IMR-90 (cell line): ENCODE measurements around the gene CANX. TPM values are rescaled to one million over a fixed set of nuclear protein-coding genes. Genes with fewer than 3 reads are reported as not detected.

Source experiments
- ATAC-seq: fragments of 200-7000 bp; cut with Tn5 transposase; 2 replicates; pipeline ENCODE4 v1.9.1; 2020; ENCODE audit warnings: low read depth, mild to moderate bottlenecking, moderate library complexity
- BruUV-seq: library from RNA; stranded (reverse); fragments of 400-500 nt; replicated peaks from 2 replicates; lab custom pipeline; 2021; lab: Mats Ljungman, UMichigan
- CTCF ChIA-PET: fragments of 300-600 bp; formaldehyde crosslinking; extraction: SDS; loops from one replicate; lab custom pipeline; 2021; ENCODE audit warnings: antibody characterized with exemption; lab: Yijun Ruan, JAX
- POLR2A ChIA-PET: fragments of 300-600 bp; sonication (Branson Sonifier 250); formaldehyde crosslinking; loops from one replicate; lab custom pipeline; 2022; ENCODE audit warnings: antibody characterized with exemption; ENCODE audit not compliant: unreplicated experiment; lab: Charles Lee
- DNase-seq: peaks from one replicate; pipeline ENCODE4 v3.0.0; 2013
- H2AFZ ChIP-seq: replicated peaks from 2 replicates; pipeline ENCODE3; 2013; ENCODE audit warnings: low read length, mild to moderate bottlenecking; ENCODE audit not compliant: poor library complexity
- H2AK5ac ChIP-seq: 2 replicates; pipeline ENCODE4 v1.6.1; 2013; ENCODE audit warnings: low read depth, low read length, inconsistent platforms
- H2AK9ac ChIP-seq: replicated peaks from 2 replicates; pipeline ENCODE3; 2013; ENCODE audit warnings: mild to moderate bottlenecking, low read depth, low read length, moderate library complexity; ENCODE audit not compliant: poor library complexity
- H2BK120ac ChIP-seq: 2 replicates; pipeline ENCODE4 v1.6.1; 2013; ENCODE audit warnings: low read depth, low read length, inconsistent platforms
- H2BK15ac ChIP-seq: 3 replicates; pipeline ENCODE4 v1.6.1; 2013; ENCODE audit warnings: low read depth, low read length, inconsistent platforms
- H2BK20ac ChIP-seq: 2 replicates; pipeline ENCODE4 v1.6.1; 2013; ENCODE audit warnings: low read depth, mild to moderate bottlenecking, inconsistent platforms, low read length, moderate library complexity
- H2BK5ac ChIP-seq: 2 replicates; pipeline ENCODE4 v1.6.1; 2013; ENCODE audit warnings: mild to moderate bottlenecking, low read depth, low read length, inconsistent platforms; ENCODE audit not compliant: poor library complexity, severe bottlenecking
- H3K14ac ChIP-seq: replicated peaks from 2 replicates; pipeline ENCODE4 v1.6.1; 2013; ENCODE audit warnings: low read depth, low read length, inconsistent platforms
- H3K18ac ChIP-seq: 2 replicates; pipeline ENCODE4 v1.6.1; 2013; ENCODE audit warnings: low read depth, low read length, control low read depth
- H3K23ac ChIP-seq: 2 replicates; pipeline ENCODE4 v1.6.1; 2013; ENCODE audit warnings: low read depth, low read length, inconsistent platforms
- H3K27ac ChIP-seq: 2 replicates; pipeline ENCODE4 v1.5.1; 2013; ENCODE audit warnings: mild to moderate bottlenecking, control low read depth, low read length; ENCODE audit not compliant: insufficient read depth
- H3K27me3 ChIP-seq: 2 replicates; pipeline ENCODE4 v1.6.1; 2013; ENCODE audit warnings: low read length; ENCODE audit not compliant: control insufficient read depth, insufficient read depth
- H3K36me3 ChIP-seq: 2 replicates; pipeline ENCODE4 v1.6.1; 2013; ENCODE audit warnings: low read length, mixed read lengths; ENCODE audit not compliant: control insufficient read depth, insufficient read depth
- H3K4ac ChIP-seq: 2 replicates; pipeline ENCODE4 v1.6.1; 2013; ENCODE audit warnings: low read depth, low read length, inconsistent platforms
- H3K4me1 ChIP-seq: 2 replicates; pipeline ENCODE4 v1.6.1; 2013; ENCODE audit warnings: low read length, mixed read lengths; ENCODE audit not compliant: control insufficient read depth, insufficient read depth
- H3K4me2 ChIP-seq: 2 replicates; pipeline ENCODE4 v1.6.1; 2013; ENCODE audit warnings: low read depth, mild to moderate bottlenecking, control low read depth, low read length, moderate library complexity
- H3K4me3 ChIP-seq: 2 replicates; pipeline ENCODE4 v1.5.1; 2013; ENCODE audit warnings: low read depth, mild to moderate bottlenecking, control low read depth, low read length, moderate library complexity; ENCODE audit not compliant: insufficient read depth
- H3K56ac ChIP-seq: 2 replicates; pipeline ENCODE4 v1.6.1; 2013; ENCODE audit warnings: low read length, inconsistent platforms; ENCODE audit not compliant: insufficient read depth; ENCODE audit errors: extremely low read depth
- H3K79me1 ChIP-seq, 2 experiments: 2 replicates each; pipeline ENCODE4 v1.6.1; 2013; ENCODE audit warnings: low read length in 2 of 2, inconsistent platforms in 1 of 2, low read depth in 1 of 2
- H3K9ac ChIP-seq: 2 replicates; pipeline ENCODE4 v1.6.1; 2013; ENCODE audit warnings: low read depth, low read length, control low read depth
- H3K9me1 ChIP-seq: 2 replicates; pipeline ENCODE4 v1.6.1; 2013; ENCODE audit warnings: low read length, inconsistent platforms; ENCODE audit not compliant: insufficient read depth
- H3K9me3 ChIP-seq: 2 replicates; pipeline ENCODE4 v1.6.1; 2013; ENCODE audit warnings: low read length; ENCODE audit not compliant: control insufficient read depth, insufficient read depth
- H4K20me1 ChIP-seq: 2 replicates; pipeline ENCODE4 v1.6.1; 2013; ENCODE audit warnings: low read length, inconsistent platforms; ENCODE audit not compliant: insufficient read depth
- H4K5ac ChIP-seq: 2 replicates; pipeline ENCODE4 v1.6.1; 2013; ENCODE audit warnings: mild to moderate bottlenecking, low read depth, low read length, control low read depth
- H4K8ac ChIP-seq, 2 experiments: 2 replicates each; pipeline ENCODE4 v1.6.1; 2013; ENCODE audit warnings: low read depth in 2 of 2, low read length in 2 of 2, control low read depth in 1 of 2, inconsistent platforms in 1 of 2
- H4K91ac ChIP-seq: 2 replicates; pipeline ENCODE4 v1.6.1; 2013; ENCODE audit warnings: low read depth, low read length, inconsistent platforms; ENCODE audit not compliant: insufficient read depth
- BHLHE40 ChIP-seq: fragments of 150-350 bp; IDR thresholded peaks from 2 replicates; pipeline ENCODE4 v1.6.1; 2016; ENCODE audit warnings: mild to moderate bottlenecking, low read depth, low read length
- CHD1 ChIP-seq: IDR thresholded peaks from 2 replicates; pipeline ENCODE4 v1.6.1; 2012; ENCODE audit warnings: low read depth, low read length, improper control_type of control experiment
- ELK1 ChIP-seq: fragments of 150-350 bp; IDR thresholded peaks from 2 replicates; pipeline ENCODE4 v1.6.1; 2016; ENCODE audit warnings: low read depth, mild to moderate bottlenecking, low read length, moderate library complexity, borderline replicate concordance
- FOS ChIP-seq: fragments of 150-350 bp; IDR thresholded peaks from 2 replicates; pipeline ENCODE4 v1.6.1; 2016; ENCODE audit warnings: low read depth, low read length
- MAFK ChIP-seq: IDR thresholded peaks from 2 replicates; pipeline ENCODE4 v1.6.1; 2012; ENCODE audit warnings: low read depth, low read length, improper control_type of control experiment
- MAZ ChIP-seq: IDR thresholded peaks from 2 replicates; pipeline ENCODE4 v1.6.1; 2012; ENCODE audit warnings: low read depth, mild to moderate bottlenecking, low read length, improper control_type of control experiment, moderate library complexity, borderline replicate concordance
- NFE2L2 ChIP-seq: fragments of 150-350 bp; IDR thresholded peaks from 2 replicates; pipeline ENCODE4 v1.6.1; 2016; ENCODE audit warnings: low read depth, mild to moderate bottlenecking, low read length
- RFX5 ChIP-seq: IDR thresholded peaks from 2 replicates; pipeline ENCODE4 v1.8.0; 2012; ENCODE audit warnings: low read depth, mild to moderate bottlenecking, low read length, moderate library complexity
- SMC3 ChIP-seq: fragments of 150-350 bp; IDR thresholded peaks from 2 replicates; pipeline ENCODE4 v1.6.1; 2016; ENCODE audit warnings: low read depth, mild to moderate bottlenecking, antibody characterized with exemption, low read length, moderate library complexity
- WGBS, 2 experiments: methylation state at CpG; one replicate each; pipeline versions ENCODE4 v1.1.5 to v1.1.7; 2013; ENCODE audit warnings: missing lambda C conversion rate in 2 of 2; ENCODE audit not compliant: insufficient read length in 1 of 2; ENCODE audit errors: extremely low coverage in 2 of 2; 5-methylcytosine and 5-hydroxymethylcytosine counted together
- dilution Hi-C: fragments of 300-500 bp; cut with HindIII; formaldehyde crosslinking; loops from one replicate; pipeline ENCODE4 v1.14.3; 2018; ENCODE audit warnings: low sequenced_read_pairs; ENCODE audit not compliant: unreplicated experiment
- in situ Hi-C: fragments of 300-500 bp; cut with MboI; formaldehyde crosslinking; loops from 3 replicates; pipeline ENCODE4 v1.14.3; 2019; ENCODE audit warnings: low sequenced_read_pairs, inconsistent platforms, mixed read lengths
- intact Hi-C: fragments of 100-400 bp; cut with micrococcal nuclease; formaldehyde crosslinking; loops from 2 replicates; pipeline ENCODE4 v1.10.0; 2022
- polyA plus RNA-seq, 3 experiments: library from polyadenylated mRNA; depleted of rRNA; stranded (reverse); fragments of >200 nt; gene quantifications; 2 replicates each; pipeline ENCODE4 v1.2.3, GENCODE V29; 2012; ENCODE audit warnings: low replicate concordance in 1 of 3
- total RNA-seq: library from RNA; depleted of rRNA; stranded (reverse); fragments of >200 nt; gene quantifications from 2 replicates; pipeline ENCODE4 v1.2.3, GENCODE V29; 2012

Gene CANX
- total and polyA plus RNA-seq, 2 of the 4 experiments (the other 2 are of a cell fraction), result 216 to 345 TPM

DNA sequence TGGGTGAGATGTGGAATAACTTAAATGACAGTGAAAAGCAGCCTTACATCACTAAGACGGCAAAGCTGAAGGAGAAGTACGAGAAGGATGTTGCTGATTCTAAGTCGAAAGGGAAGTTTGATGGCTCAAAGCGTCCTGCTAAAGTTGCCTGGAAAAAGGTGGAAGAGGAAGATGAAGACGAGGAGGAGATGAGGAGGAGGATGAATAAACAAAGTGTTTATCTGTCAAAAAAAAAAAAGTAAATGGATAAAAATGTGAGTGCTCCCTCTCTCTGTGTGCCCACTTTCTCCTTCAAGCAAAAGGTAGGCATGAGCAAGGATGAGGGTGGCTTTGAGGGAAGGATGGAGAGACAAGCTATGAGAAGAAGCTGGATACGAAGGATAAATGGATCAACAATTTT lies 4.2 kb upstream of the CANX start:
- dilution Hi-C loops, result no loop called here
- POLR2A ChIA-PET, result no interaction called here

More for the DNA sequence above, 4.2 kb upstream of the CANX start:
- Histone ChIP-seq H3K4me2 (no peak overlapping the region), H4K91ac (no peak overlapping the region), H3K14ac (no peak overlapping the region), H3K56ac (no peak overlapping the region), H3K79me1 (peaks cover 16 to 21% of the 10 kb centered on the region in 2 experiments), H2AFZ (no peak overlapping the region), H3K9me3 (no peaks in the 10 kb centered on the region), H3K4me1 (no peaks in the 10 kb centered on the region), H3K9ac (no peak overlapping the region), H3K23ac (no peak overlapping the region), H2AK9ac (no peak overlapping the region), H2BK120ac (no peak overlapping the region), H3K27me3 (no peaks in the 10 kb centered on the region), H3K4me3 (no peak overlapping the region), H3K4ac (no peak overlapping the region), H3K27ac (no peak overlapping the region), H2AK5ac (no peak overlapping the region), H2BK20ac (no peak overlapping the region), H2BK15ac (no peak overlapping the region), H4K8ac (no peak overlapping the region), H4K20me1 (peaks cover 1% of the 10 kb centered on the region; the same call in 1 of the 2 replicates), H3K36me3 (no peaks in the 10 kb centered on the region), H3K9me1 (no peaks in the 10 kb centered on the region), H3K18ac (no peak overlapping the region), H2BK5ac (no peak overlapping the region), H4K5ac (no peak overlapping the region)
- in situ Hi-C loops (no loop called here), intact Hi-C loops (no loop called here)
- no peak for TF ChIP-seq NFE2L2
- no peak for TF ChIP-seq FOS
- no peak for TF ChIP-seq MAFK
- no peak for TF ChIP-seq SMC3
- TF ChIP-seq BHLHE40, result no peak
- no peak for TF ChIP-seq CHD1
- TF ChIP-seq ELK1, result no peak
- TF ChIP-seq RFX5, result no peak
- TF ChIP-seq MAZ, result no peak
- no peak for DNase-seq
- no peak for ATAC-seq
- no TSS peak for BruUV-seq
- 82% methylated on average over 5 of the region's 6 CpGs; no CpG with 5 or more reads in 1 of the 2 experiments for WGBS, 2 experiments
- CTCF ChIA-PET, result interaction anchor here (0.7 kb wide), 1 partner anchor 16 kb away, joined by 5 read pairs; no protein-coding TSS in a partner anchor
